ENCODE results near the gene IPO9. TPM values are rescaled to one million over a fixed set of nuclear protein-coding genes. Genes with fewer than 3 reads are reported as not detected.

IPO9 gene
- total RNA-seq, 1 experiment from 2014 or later, result 121 TPM

DNA sequence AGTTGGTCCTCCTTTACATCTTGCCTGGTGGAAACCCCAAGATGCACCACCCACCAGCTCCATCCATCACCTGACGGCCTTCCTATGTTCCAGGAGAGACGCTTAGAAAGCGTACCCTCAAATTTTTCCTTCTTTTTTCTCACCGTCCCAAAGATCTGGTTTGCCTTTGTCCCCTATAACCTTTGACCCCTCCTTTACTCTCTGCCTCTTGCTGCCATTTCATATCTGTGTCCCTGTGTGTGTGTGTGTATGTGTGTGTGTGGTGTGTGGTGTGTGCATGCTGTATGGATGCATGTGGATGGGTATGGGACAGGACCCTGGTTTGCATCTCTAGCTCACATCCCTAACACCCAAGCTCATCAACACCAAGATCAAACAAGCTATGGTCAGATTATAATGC lies 22.2 kb upstream of the IPO9 start:
- BruUV-seq (replicated peaks), result no TSS peak
- DNase-seq (ENCODE audit: low spot score), result no peak
- ChIA-PET POLR2A (ENCODE audit: low non-redundant PET) (no interaction called here), CTCF (no interaction called here)
- Histone ChIP-seq H3K27me3 (replicated peaks; ENCODE audit: insufficient read depth, low read depth, low read length, poor library complexity) (no peaks in the 10 kb centered on the region), H3K27ac (ENCODE audit: low read depth, low read length, poor library complexity, severe bottlenecking) (no peak overlapping the region), H3K4me1 (ENCODE audit: insufficient read depth, low read length, poor library complexity, severe bottlenecking) (no peaks in the 10 kb centered on the region), H3K4me3 (ENCODE audit: low read depth, low read length, poor library complexity, severe bottlenecking) (no peak overlapping the region), H3K9me3 (ENCODE audit: low read depth, low read length, poor library complexity, severe bottlenecking) (no peaks in the 10 kb centered on the region), H3K36me3 (ENCODE audit: insufficient read depth, low read length, poor library complexity, severe bottlenecking) (peaks cover 31% of the 10 kb centered on the region)
- TF ChIP-seq EZH2 (IDR thresholded peaks at IDR 0.05; ENCODE audit: borderline replicate concordance, low read depth, low read length, poor library complexity, severe bottlenecking), result no peak
- TF ChIP-seq, protein P1, sequence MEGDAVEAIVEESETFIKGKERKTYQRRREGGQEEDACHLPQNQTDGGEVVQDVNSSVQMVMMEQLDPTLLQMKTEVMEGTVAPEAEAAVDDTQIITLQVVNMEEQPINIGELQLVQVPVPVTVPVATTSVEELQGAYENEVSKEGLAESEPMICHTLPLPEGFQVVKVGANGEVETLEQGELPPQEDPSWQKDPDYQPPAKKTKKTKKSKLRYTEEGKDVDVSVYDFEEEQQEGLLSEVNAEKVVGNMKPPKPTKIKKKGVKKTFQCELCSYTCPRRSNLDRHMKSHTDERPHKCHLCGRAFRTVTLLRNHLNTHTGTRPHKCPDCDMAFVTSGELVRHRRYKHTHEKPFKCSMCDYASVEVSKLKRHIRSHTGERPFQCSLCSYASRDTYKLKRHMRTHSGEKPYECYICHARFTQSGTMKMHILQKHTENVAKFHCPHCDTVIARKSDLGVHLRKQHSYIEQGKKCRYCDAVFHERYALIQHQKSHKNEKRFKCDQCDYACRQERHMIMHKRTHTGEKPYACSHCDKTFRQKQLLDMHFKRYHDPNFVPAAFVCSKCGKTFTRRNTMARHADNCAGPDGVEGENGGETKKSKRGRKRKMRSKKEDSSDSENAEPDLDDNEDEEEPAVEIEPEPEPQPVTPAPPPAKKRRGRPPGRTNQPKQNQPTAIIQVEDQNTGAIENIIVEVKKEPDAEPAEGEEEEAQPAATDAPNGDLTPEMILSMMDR (conservative IDR thresholded peaks at IDR 0.05; ENCODE audit: low read depth, low read length), result no peak
- intact Hi-C loops (cut with micrococcal nuclease; ENCODE audit: unreplicated experiment), result no loop called here

DNA sequence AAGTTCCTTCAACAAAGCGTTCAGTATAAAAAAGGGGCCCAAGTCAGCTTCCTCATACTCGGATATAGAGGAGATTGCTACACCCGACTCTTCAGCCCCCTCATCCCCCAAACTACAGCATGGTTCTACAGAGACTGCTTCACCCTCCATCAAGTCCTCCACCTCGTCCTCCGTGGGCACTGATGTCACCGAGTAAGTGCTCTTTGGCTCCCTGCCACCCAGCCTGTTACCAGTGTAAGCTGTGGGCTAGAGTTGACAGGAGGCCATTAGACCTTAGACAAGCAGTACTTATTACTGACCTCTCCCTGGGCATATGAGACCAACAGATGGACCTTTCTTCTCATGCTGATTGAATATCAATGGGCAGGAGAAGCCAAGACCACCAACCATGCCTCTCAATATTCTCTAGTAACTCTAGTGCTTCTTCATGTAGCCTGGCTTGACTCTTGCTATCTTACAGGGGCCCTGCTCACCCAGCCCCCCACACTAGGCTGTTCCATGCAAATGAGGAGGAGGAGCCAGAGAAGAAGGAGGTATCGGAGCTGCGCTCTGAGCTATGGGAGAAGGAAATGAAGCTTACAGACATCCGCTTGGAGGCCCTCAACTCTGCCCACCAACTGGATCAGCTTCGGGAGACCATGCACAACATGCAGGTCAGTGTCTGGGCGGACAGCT lies 20.9 kb upstream of the IPO9 start:
- Histone ChIP-seq H3K4me3 (ENCODE audit: low read depth, low read length, poor library complexity, severe bottlenecking) (no peak overlapping the region), H3K27ac (ENCODE audit: low read depth, low read length, poor library complexity, severe bottlenecking) (no peak overlapping the region), H3K4me1 (ENCODE audit: insufficient read depth, low read length, poor library complexity, severe bottlenecking) (no peaks in the 10 kb centered on the region), H3K36me3 (ENCODE audit: insufficient read depth, low read length, poor library complexity, severe bottlenecking) (peaks cover 44% of the 10 kb centered on the region), H3K9me3 (ENCODE audit: low read depth, low read length, poor library complexity, severe bottlenecking) (no peaks in the 10 kb centered on the region), H3K27me3 (replicated peaks; ENCODE audit: insufficient read depth, low read depth, low read length, poor library complexity) (no peaks in the 10 kb centered on the region)
- ChIA-PET POLR2A (ENCODE audit: low non-redundant PET) (interaction anchor here (0.6 kb wide), 1 partner anchor 14 kb away, joined by 3 read pairs; no protein-coding TSS in a partner anchor), CTCF (interaction anchor here (0.7 kb wide), 1 partner anchor 37 kb away, joined by 3 read pairs; no protein-coding TSS in a partner anchor)
- intact Hi-C loops (cut with micrococcal nuclease; ENCODE audit: unreplicated experiment), result no loop called here
- no peak for TF ChIP-seq EZH2 (IDR thresholded peaks at IDR 0.05; ENCODE audit: borderline replicate concordance, low read depth, low read length, poor library complexity, severe bottlenecking)
- TF ChIP-seq, protein P1 (conservative IDR thresholded peaks at IDR 0.05; ENCODE audit: low read depth, low read length), result no peak
- no peak for DNase-seq (ENCODE audit: low spot score)
- BruUV-seq (replicated peaks), result no TSS peak

DNA sequence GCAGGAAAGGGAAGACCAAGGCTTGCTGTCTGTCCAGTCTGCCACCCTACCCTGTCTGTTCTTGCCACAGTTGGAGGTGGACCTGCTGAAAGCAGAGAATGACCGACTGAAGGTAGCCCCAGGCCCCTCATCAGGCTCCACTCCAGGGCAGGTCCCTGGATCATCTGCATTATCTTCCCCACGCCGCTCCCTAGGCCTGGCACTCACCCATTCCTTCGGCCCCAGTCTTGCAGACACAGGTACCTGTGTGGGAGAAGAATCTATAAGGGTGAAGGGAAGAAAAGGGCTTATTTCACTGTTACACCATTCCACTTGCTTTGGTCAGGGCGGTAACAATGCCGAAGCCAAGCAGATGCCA lies 20.3 kb upstream of the IPO9 start:
- DNase-seq (ENCODE audit: low spot score), result no peak
- H3K27ac ChIP-seq (ENCODE audit: low read depth, low read length, poor library complexity, severe bottlenecking), result no peak overlapping the region
- no TSS peak for BruUV-seq (replicated peaks)
- intact Hi-C loops (cut with micrococcal nuclease; ENCODE audit: unreplicated experiment), result no loop called here
- no peak for TF ChIP-seq EZH2 (IDR thresholded peaks at IDR 0.05; ENCODE audit: borderline replicate concordance, low read depth, low read length, poor library complexity, severe bottlenecking)
- TF ChIP-seq, protein P1 (conservative IDR thresholded peaks at IDR 0.05; ENCODE audit: low read depth, low read length), result no peak
- no peak overlapping the region for H3K4me3 ChIP-seq (ENCODE audit: low read depth, low read length, poor library complexity, severe bottlenecking)
- POLR2A ChIA-PET (ENCODE audit: low non-redundant PET), result no interaction called here
- H3K9me3 ChIP-seq (ENCODE audit: low read depth, low read length, poor library complexity, severe bottlenecking), result no peaks in the 10 kb centered on the region
- no peaks in the 10 kb centered on the region for H3K27me3 ChIP-seq (replicated peaks; ENCODE audit: insufficient read depth, low read depth, low read length, poor library complexity)
- no peaks in the 10 kb centered on the region for H3K4me1 ChIP-seq (ENCODE audit: insufficient read depth, low read length, poor library complexity, severe bottlenecking)
- peaks cover 49% of the 10 kb centered on the region for H3K36me3 ChIP-seq (ENCODE audit: insufficient read depth, low read length, poor library complexity, severe bottlenecking)
- CTCF ChIA-PET, result interaction anchor here (0.7 to 1.1 kb wide), 2 partner anchors 13 to 37 kb away, joined by 3 to 5 read pairs; no protein-coding TSS in a partner anchor

All from A673 (cell line).